Dedifferentiated amniotic fluid mesenchymal stem cell (primary cell): Measurements from ENCODE around the gene APLP2.
"Not testable (repeated sequence)": the region's sequence is repeated elsewhere in the genome, so short reads cannot be mapped to it uniquely, and the experiment has no call there.

Source experiments
- DNase-seq: peaks from one replicate; pipeline ENCODE4 v3.0.0-alpha.2; 2016; ENCODE audit errors: extremely low spot score

Gene APLP2

GRCh38 chr11:130090517-130090916 lies 20.8 kb downstream of the APLP2 start:
- DNase-seq, result not testable (repeated sequence)

GRCh38 chr11:130091169-130091568 lies 21.5 kb downstream of the APLP2 start:
- not testable (repeated sequence) for DNase-seq

- no peak for DNase-seq
These were observed 23.0 kb downstream of the APLP2 start for GRCh38 chr11:130092661-130093060.

- DNase-seq, result no peak
These were observed 24.9 kb downstream of the APLP2 start for GRCh38 chr11:130094614-130095013.

GRCh38 chr11:130095326-130095725 lies 25.6 kb downstream of the APLP2 start:
- DNase-seq, result no peak

GRCh38 chr11:130096042-130096441 lies 26.3 kb downstream of the APLP2 start:
- DNase-seq, result no peak

- no peak for DNase-seq
These were observed 27.1 kb downstream of the APLP2 start for GRCh38 chr11:130096823-130097222.

GRCh38 chr11:130097285-130097684 lies 27.6 kb downstream of the APLP2 start:
- DNase-seq, result no peak

- no peak for DNase-seq
These were observed 29.7 kb downstream of the APLP2 start for GRCh38 chr11:130099356-130099755.

- no peak for DNase-seq
These were observed 30.8 kb downstream of the APLP2 start for GRCh38 chr11:130100381-130101095.

- DNase-seq, result no peak
These were observed 32.0 kb downstream of the APLP2 start for GRCh38 chr11:130101661-130102060.

- no peak for DNase-seq
These were observed 32.9 kb downstream of the APLP2 start for GRCh38 chr11:130102301-130103249.

- DNase-seq, result peak; percentile 42
These were observed 33.7 kb downstream of the APLP2 start for GRCh38 chr11:130103296-130103814.

GRCh38 chr11:130106381-130106780 lies 36.7 kb downstream of the APLP2 start:
- no peak for DNase-seq

- not testable (repeated sequence) for DNase-seq
These were observed 39.0 kb downstream of the APLP2 start for GRCh38 chr11:130108671-130109070.

GRCh38 chr11:130109386-130109785 lies 39.7 kb downstream of the APLP2 start:
- DNase-seq, result no peak

- no peak for DNase-seq
These were observed 40.8 kb downstream of the APLP2 start for GRCh38 chr11:130110339-130111108.

- DNase-seq, result no peak
These were observed 42.6 kb downstream of the APLP2 start for GRCh38 chr11:130112071-130112830.

- no peak for DNase-seq
These were observed 44.6 kb downstream of the APLP2 start for GRCh38 chr11:130114281-130114680.

GRCh38 chr11:130114726-130115125 lies 45.0 kb downstream of the APLP2 start:
- DNase-seq, result no peak

GRCh38 chr11:130115218-130115617 lies 45.5 kb downstream of the APLP2 start:
- no peak for DNase-seq
